Natural killer cell (primary cell): ENCODE measurements around the gene FCMR. TPM values are rescaled to one million over a fixed set of nuclear protein-coding genes. Genes with fewer than 3 reads are reported as not detected.
A peak's percentile ranks its signal among the peaks of the same experiment; 100 is the strongest.

Experiments
- ATAC-seq, 3 donors: fragments of 150-1000 bp in 2 of 3; fragments of 200-7000 bp in 1 of 3; cut with Tn5 transposase; 1 replicate in 1 of 3; 2 replicates in 2 of 3; pipeline ENCODE4 v1.10.0; 2021; ENCODE audit warnings: mild to moderate bottlenecking in 2 of 3, moderate library complexity in 2 of 3
- DNase-seq, 2 donors: peaks; one replicate each; pipeline versions ENCODE4 v3.0.0 to v3.0.0-alpha.2; 2013 to 2021; ENCODE audit warnings: mixed read lengths in 1 of 2
- H3K27ac ChIP-seq: one replicate; pipeline ENCODE4 v1.5.1; 2013; ENCODE audit warnings: mild to moderate bottlenecking, low read length
- H3K27me3 ChIP-seq: one replicate; pipeline ENCODE4 v1.6.1; 2013; ENCODE audit warnings: low read length; ENCODE audit not compliant: control insufficient read depth, insufficient read depth
- H3K36me3 ChIP-seq: one replicate; pipeline ENCODE4 v1.6.1; 2013; ENCODE audit warnings: low read length; ENCODE audit not compliant: control insufficient read depth, insufficient read depth
- H3K4me1 ChIP-seq: one replicate; pipeline ENCODE4 v1.6.1; 2013; ENCODE audit warnings: low read length; ENCODE audit not compliant: control insufficient read depth, insufficient read depth
- H3K4me3 ChIP-seq: one replicate; pipeline ENCODE4 v1.5.1; 2013; ENCODE audit warnings: low read length
- H3K9me3 ChIP-seq: one replicate; pipeline ENCODE4 v1.6.1; 2013; ENCODE audit warnings: low read length; ENCODE audit not compliant: control insufficient read depth, insufficient read depth
- H3K27ac Mint-ChIP-seq, 2 donors: one replicate each; pipeline ENCODE4 v1.8.0; 2022; ENCODE audit warnings: mild to moderate bottlenecking in 2 of 2, mixed read lengths in 2 of 2, moderate library complexity in 1 of 2
- H3K27me3 Mint-ChIP-seq, 2 donors: one replicate each; pipeline ENCODE4 v1.8.0; 2022; ENCODE audit warnings: low read depth in 2 of 2, mixed read lengths in 2 of 2
- H3K36me3 Mint-ChIP-seq: one replicate; pipeline ENCODE4 v1.8.0; 2022; ENCODE audit warnings: mixed read lengths
- H3K4me1 Mint-ChIP-seq, 2 donors: one replicate each; pipeline ENCODE4 v1.8.0; 2022; ENCODE audit warnings: mixed read lengths in 2 of 2
- H3K4me3 Mint-ChIP-seq: one replicate; pipeline ENCODE4 v1.8.0; 2022; ENCODE audit warnings: mild to moderate bottlenecking, moderate library complexity, mixed read lengths
- H3K9me3 Mint-ChIP-seq, 2 donors: one replicate each; pipeline ENCODE4 v1.8.0; 2022; ENCODE audit warnings: mixed read lengths in 2 of 2
- WGBS: methylation state at CpG from one replicate; pipeline ENCODE4 v1.1.7; 2013; ENCODE audit warnings: missing lambda C conversion rate; ENCODE audit not compliant: insufficient coverage; 5-methylcytosine and 5-hydroxymethylcytosine counted together
- intact Hi-C: fragments of 100-400 bp; cut with micrococcal nuclease; formaldehyde crosslinking; loops from one replicate; pipeline ENCODE4 v1.14.2; 2022
- total RNA-seq, 4 donors: library from RNA; stranded (reverse); fragments of 120-200 nt in 1 of 4; gene quantifications; one replicate each; pipeline versions ENCODE4 v1.2.3 to v1.2.4, GENCODE V29; 2013 to 2022
- TF ChIP-seq, protein P1 (sequence below): fragments of 200-600 bp; IDR thresholded peaks from one replicate; pipeline ENCODE4 v1.8.0; 2022; ENCODE audit warnings: antibody characterized with exemption

The FCMR gene
- total RNA-seq, 3 donors from 2014 or later (not counting 1 experiment from before 2014, with no cell fraction given): 157 to 178 (median 177) TPM

DNA sequence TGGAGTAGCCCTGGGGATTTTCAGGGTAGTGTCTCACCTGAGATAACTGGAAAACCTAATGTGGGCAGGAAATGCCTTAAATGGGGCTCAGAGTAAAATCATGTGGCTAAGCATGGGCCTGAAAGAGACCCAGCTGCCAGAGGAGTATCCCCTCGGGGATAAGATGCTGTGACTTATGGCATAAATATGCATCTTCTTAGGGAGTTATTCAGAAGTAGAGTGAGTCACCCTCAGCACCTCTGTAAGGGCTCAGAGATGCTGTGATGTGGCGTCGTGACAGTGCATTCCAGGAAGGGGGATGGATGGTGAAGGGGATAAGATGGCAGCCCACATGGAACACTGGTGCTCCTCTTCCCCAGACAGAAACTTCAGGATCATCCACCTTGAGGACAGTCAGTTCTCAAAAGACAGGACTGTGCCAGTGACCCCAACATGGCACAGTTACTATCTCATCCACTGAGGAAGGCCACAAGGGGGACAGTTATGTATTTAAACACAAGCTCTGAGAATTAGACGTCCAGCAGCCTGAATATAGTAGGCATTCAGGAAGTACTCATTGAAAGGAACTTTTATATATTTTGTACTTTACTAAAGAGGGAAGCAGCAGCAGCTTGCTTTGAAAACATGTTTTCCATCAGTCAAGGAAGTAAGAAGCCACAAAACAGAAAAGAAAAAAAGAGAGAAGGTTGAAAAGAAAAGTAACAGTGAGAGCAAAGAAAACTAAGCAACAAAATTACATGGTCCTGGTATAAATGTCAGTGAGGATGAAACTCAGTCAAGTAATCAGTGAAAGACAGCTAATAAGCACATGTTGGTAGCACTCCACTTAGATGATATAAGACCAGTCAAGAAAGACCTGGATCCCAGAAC is 16.2 kb downstream of the FCMR start:
- H3K36me3 Mint-ChIP-seq: peaks cover 24% of the 10 kb centered on the region
- H3K36me3 ChIP-seq: peaks cover 78% of the 10 kb centered on the region
- no peaks in the 10 kb centered on the region for H3K9me3 Mint-ChIP-seq
- H3K27me3 Mint-ChIP-seq: no peaks in the 10 kb centered on the region
- no peaks in the 10 kb centered on the region for H3K27me3 ChIP-seq
- H3K4me1 ChIP-seq: peaks cover 27% of the 10 kb centered on the region
- no peaks in the 10 kb centered on the region for H3K9me3 ChIP-seq
- DNase-seq: peak in 1 of 2 donors; percentile 43
- H3K4me1 Mint-ChIP-seq: peaks cover 43 to 58% of the 10 kb centered on the region in 2 donors
- 79% methylated on average over 3 of the region's 4 CpGs for WGBS
- intact Hi-C loops: no loop called here
- H3K27ac Mint-ChIP-seq: peak overlapping the region; percentile 70 to 74
- no peak overlapping the region for H3K4me3 ChIP-seq
- no peak overlapping the region for H3K27ac ChIP-seq
- no peak for ATAC-seq
- H3K4me3 Mint-ChIP-seq: no peak overlapping the region
- TF ChIP-seq, protein P1, sequence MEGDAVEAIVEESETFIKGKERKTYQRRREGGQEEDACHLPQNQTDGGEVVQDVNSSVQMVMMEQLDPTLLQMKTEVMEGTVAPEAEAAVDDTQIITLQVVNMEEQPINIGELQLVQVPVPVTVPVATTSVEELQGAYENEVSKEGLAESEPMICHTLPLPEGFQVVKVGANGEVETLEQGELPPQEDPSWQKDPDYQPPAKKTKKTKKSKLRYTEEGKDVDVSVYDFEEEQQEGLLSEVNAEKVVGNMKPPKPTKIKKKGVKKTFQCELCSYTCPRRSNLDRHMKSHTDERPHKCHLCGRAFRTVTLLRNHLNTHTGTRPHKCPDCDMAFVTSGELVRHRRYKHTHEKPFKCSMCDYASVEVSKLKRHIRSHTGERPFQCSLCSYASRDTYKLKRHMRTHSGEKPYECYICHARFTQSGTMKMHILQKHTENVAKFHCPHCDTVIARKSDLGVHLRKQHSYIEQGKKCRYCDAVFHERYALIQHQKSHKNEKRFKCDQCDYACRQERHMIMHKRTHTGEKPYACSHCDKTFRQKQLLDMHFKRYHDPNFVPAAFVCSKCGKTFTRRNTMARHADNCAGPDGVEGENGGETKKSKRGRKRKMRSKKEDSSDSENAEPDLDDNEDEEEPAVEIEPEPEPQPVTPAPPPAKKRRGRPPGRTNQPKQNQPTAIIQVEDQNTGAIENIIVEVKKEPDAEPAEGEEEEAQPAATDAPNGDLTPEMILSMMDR: no peak

DNA sequence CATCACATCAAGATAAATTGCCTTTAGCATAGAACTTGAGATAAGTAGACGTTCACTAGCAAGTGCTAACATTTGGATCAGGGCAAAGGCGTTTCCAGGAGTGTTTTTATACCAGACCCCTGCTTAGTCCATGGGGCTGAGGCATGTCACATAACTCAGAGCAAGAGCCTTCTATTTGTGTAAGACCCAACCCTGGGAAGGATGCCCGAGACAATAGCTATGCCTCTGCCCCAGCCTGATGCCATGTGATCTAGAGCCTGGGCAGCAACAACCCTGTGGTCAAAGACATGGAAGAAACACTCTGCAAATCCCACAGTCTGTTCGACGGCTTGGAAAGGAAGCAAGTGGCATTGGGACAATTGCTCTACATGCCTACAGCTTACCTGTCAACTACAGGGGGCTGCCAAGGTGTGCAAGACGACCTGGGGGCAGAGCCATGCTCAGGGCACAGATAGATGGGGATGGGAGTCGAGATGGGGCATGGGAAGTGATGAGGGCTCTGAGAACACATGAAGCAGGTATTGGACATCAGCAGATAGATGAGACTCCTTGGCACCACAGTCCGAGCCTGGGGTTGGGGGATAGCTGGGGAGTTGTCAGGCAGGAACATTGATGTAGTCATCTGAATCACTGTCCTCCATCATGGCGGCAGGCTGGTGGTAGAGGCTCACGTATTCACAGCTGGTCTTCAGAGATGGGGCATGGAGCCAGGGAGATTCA is 17.2 kb downstream of the FCMR start:
- peaks cover 70% of the 10 kb centered on the region for H3K36me3 ChIP-seq
- peaks cover 40 to 60% of the 10 kb centered on the region in 2 donors for H3K4me1 Mint-ChIP-seq
- H3K27me3 Mint-ChIP-seq: no peaks in the 10 kb centered on the region
- H3K36me3 Mint-ChIP-seq: peaks cover 24% of the 10 kb centered on the region
- no peak overlapping the region for H3K4me3 ChIP-seq
- peak overlapping the region; percentile 70 to 74 for H3K27ac Mint-ChIP-seq
- TF ChIP-seq, protein P1: no peak
- no peaks in the 10 kb centered on the region for H3K27me3 ChIP-seq
- intact Hi-C loops: no loop called here
- ATAC-seq: no peak
- no peak overlapping the region for H3K4me3 Mint-ChIP-seq
- peaks cover 20% of the 10 kb centered on the region for H3K4me1 ChIP-seq
- DNase-seq: no peak
- WGBS: 97% methylated on average over 10 of the region's 10 CpGs
- no peaks in the 10 kb centered on the region for H3K9me3 Mint-ChIP-seq
- no peaks in the 10 kb centered on the region for H3K9me3 ChIP-seq
- no peak overlapping the region for H3K27ac ChIP-seq

DNA sequence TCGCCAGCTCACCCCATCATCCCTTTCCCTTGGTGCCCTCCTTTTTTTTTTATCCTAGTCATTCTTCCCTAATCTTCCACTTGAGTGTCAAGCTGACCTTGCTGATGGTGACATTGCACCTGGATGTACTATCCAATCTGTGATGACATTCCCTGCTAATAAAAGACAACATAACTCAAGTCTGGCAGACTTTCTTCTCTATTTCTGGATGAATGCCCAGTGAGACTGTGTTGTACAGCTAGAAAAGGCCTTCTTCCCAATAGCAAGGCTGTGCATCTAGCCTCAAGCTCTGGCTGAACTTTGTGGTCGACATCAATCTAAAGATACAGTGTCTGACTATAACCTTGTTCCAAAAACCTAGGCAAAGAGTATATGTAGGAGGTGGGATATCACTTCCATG is 18.1 kb downstream of the FCMR start:
- Histone ChIP-seq H3K4me1 (peaks cover 13% of the 10 kb centered on the region), H3K4me3 (no peak overlapping the region), H3K27ac (no peak overlapping the region), H3K27me3 (no peaks in the 10 kb centered on the region), H3K9me3 (no peaks in the 10 kb centered on the region), H3K36me3 (peaks cover 66% of the 10 kb centered on the region)
- intact Hi-C loops: no loop called here
- Mint-ChIP-seq H3K4me3 (no peak overlapping the region), H3K36me3 (peaks cover 24% of the 10 kb centered on the region), H3K27me3 (no peaks in the 10 kb centered on the region), H3K9me3 (no peaks in the 10 kb centered on the region), H3K4me1 (peaks cover 36 to 60% of the 10 kb centered on the region in 2 donors), H3K27ac (peak overlapping the region; percentile 70 to 76)
- WGBS: 88% methylated on average over 2 of the region's 2 CpGs
- TF ChIP-seq, protein P1: no peak
- ATAC-seq: no peak
- DNase-seq: no peak
